ENCODE measurements around the gene HS6ST1. TPM values are rescaled to one million over a fixed set of nuclear protein-coding genes. Genes with fewer than 3 reads are reported as not detected.

Gene HS6ST1
- total RNA-seq, 1 donor from 2014 or later = 17.6 TPM

GRCh38 chr2:128282246-128282975, 36.3 kb downstream of the HS6ST1 start:
- H3K4me1 Mint-ChIP-seq (ENCODE audit: low read depth) = no peaks in the 10 kb centered on the region
- no peaks in the 10 kb centered on the region for H3K36me3 Mint-ChIP-seq (ENCODE audit: low read depth)
- H3K27me3 Mint-ChIP-seq (ENCODE audit: low read depth) = no peaks in the 10 kb centered on the region
- H3K4me3 Mint-ChIP-seq (ENCODE audit: low read depth) = no peak overlapping the region
- intact Hi-C loops (cut with micrococcal nuclease) = no loop called here
- DNase-seq (ENCODE audit: low spot score) = no peak
- H3K27ac Mint-ChIP-seq = no peak overlapping the region
- no peaks in the 10 kb centered on the region for H3K9me3 Mint-ChIP-seq

GRCh38 chr2:128281852-128282245, 36.8 kb downstream of the HS6ST1 start:
- H3K36me3 Mint-ChIP-seq (ENCODE audit: low read depth) = no peaks in the 10 kb centered on the region
- no peaks in the 10 kb centered on the region for H3K4me1 Mint-ChIP-seq (ENCODE audit: low read depth)
- no peaks in the 10 kb centered on the region for H3K27me3 Mint-ChIP-seq (ENCODE audit: low read depth)
- H3K4me3 Mint-ChIP-seq (ENCODE audit: low read depth) = no peak overlapping the region
- H3K9me3 Mint-ChIP-seq = no peaks in the 10 kb centered on the region
- H3K27ac Mint-ChIP-seq = no peak overlapping the region
- no peak for DNase-seq (ENCODE audit: low spot score)
- intact Hi-C loops (cut with micrococcal nuclease) = no loop called here

GRCh38 chr2:128280901-128281321, 37.8 kb downstream of the HS6ST1 start:
- Mint-ChIP-seq H3K27ac (no peak overlapping the region), H3K36me3 (ENCODE audit: low read depth) (peaks cover under 1% of the 10 kb centered on the region), H3K4me3 (ENCODE audit: low read depth) (no peak overlapping the region), H3K4me1 (ENCODE audit: low read depth) (no peaks in the 10 kb centered on the region), H3K27me3 (ENCODE audit: low read depth) (no peaks in the 10 kb centered on the region), H3K9me3 (no peaks in the 10 kb centered on the region)
- no peak for DNase-seq (ENCODE audit: low spot score)
- intact Hi-C loops (cut with micrococcal nuclease) = no loop called here

GRCh38 chr2:128280158-128280871, 38.4 kb downstream of the HS6ST1 start:
- intact Hi-C loops (cut with micrococcal nuclease) = no loop called here
- H3K4me3 Mint-ChIP-seq (ENCODE audit: low read depth) = no peak overlapping the region
- H3K36me3 Mint-ChIP-seq (ENCODE audit: low read depth) = peaks cover 6% of the 10 kb centered on the region
- H3K9me3 Mint-ChIP-seq = no peaks in the 10 kb centered on the region
- no peaks in the 10 kb centered on the region for H3K4me1 Mint-ChIP-seq (ENCODE audit: low read depth)
- H3K27me3 Mint-ChIP-seq (ENCODE audit: low read depth) = no peaks in the 10 kb centered on the region
- DNase-seq (ENCODE audit: low spot score) = no peak
- H3K27ac Mint-ChIP-seq = no peak overlapping the region

GRCh38 chr2:128279786-128280157, 38.9 kb downstream of the HS6ST1 start:
- Mint-ChIP-seq H3K27me3 (ENCODE audit: low read depth) (no peaks in the 10 kb centered on the region), H3K36me3 (ENCODE audit: low read depth) (peaks cover 12% of the 10 kb centered on the region), H3K4me3 (ENCODE audit: low read depth) (no peak overlapping the region), H3K4me1 (ENCODE audit: low read depth) (no peaks in the 10 kb centered on the region), H3K27ac (no peak overlapping the region), H3K9me3 (peaks cover 5% of the 10 kb centered on the region)
- intact Hi-C loops (cut with micrococcal nuclease) = no loop called here
- no peak for DNase-seq (ENCODE audit: low spot score)

- Mint-ChIP-seq H3K4me3 (ENCODE audit: low read depth) (no peak overlapping the region), H3K27me3 (ENCODE audit: low read depth) (no peaks in the 10 kb centered on the region), H3K27ac (no peak overlapping the region), H3K4me1 (ENCODE audit: low read depth) (no peaks in the 10 kb centered on the region), H3K9me3 (peaks cover 10% of the 10 kb centered on the region), H3K36me3 (ENCODE audit: low read depth) (peaks cover 19% of the 10 kb centered on the region)
- DNase-seq (ENCODE audit: low spot score) = no peak
- intact Hi-C loops (cut with micrococcal nuclease) = no loop called here
Measured at GRCh38 chr2:128279009-128279408, 39.7 kb downstream of the HS6ST1 start.

- DNase-seq (ENCODE audit: low spot score) = no peak
- H3K4me1 Mint-ChIP-seq (ENCODE audit: low read depth) = no peaks in the 10 kb centered on the region
Measured at GRCh38 chr2:128277961-128278681, 40.5 kb downstream of the HS6ST1 start.

GRCh38 chr2:128276878-128277675, 41.6 kb downstream of the HS6ST1 start:
- Mint-ChIP-seq H3K36me3 (ENCODE audit: low read depth) (peaks cover 22% of the 10 kb centered on the region), H3K27me3 (ENCODE audit: low read depth) (no peaks in the 10 kb centered on the region), H3K4me3 (ENCODE audit: low read depth) (no peak overlapping the region), H3K4me1 (ENCODE audit: low read depth) (no peaks in the 10 kb centered on the region), H3K27ac (no peak overlapping the region), H3K9me3 (peaks cover 13% of the 10 kb centered on the region)
- DNase-seq (ENCODE audit: low spot score) = no peak
- intact Hi-C loops (cut with micrococcal nuclease) = no loop called here

More at GRCh38 chr2:128277961-128278681, 40.5 kb downstream of the HS6ST1 start:
- Mint-ChIP-seq H3K9me3 (peaks cover 13% of the 10 kb centered on the region), H3K4me3 (ENCODE audit: low read depth) (no peak overlapping the region), H3K27me3 (ENCODE audit: low read depth) (no peaks in the 10 kb centered on the region), H3K27ac (no peak overlapping the region), H3K36me3 (ENCODE audit: low read depth) (peaks cover 22% of the 10 kb centered on the region)
- intact Hi-C loops (cut with micrococcal nuclease) = no loop called here

GRCh38 chr2:128275498-128276045, 43.1 kb downstream of the HS6ST1 start:
- Mint-ChIP-seq H3K27me3 (ENCODE audit: low read depth) (no peaks in the 10 kb centered on the region), H3K27ac (no peak overlapping the region), H3K4me1 (ENCODE audit: low read depth) (no peaks in the 10 kb centered on the region), H3K36me3 (ENCODE audit: low read depth) (peaks cover 22% of the 10 kb centered on the region), H3K4me3 (ENCODE audit: low read depth) (no peak overlapping the region), H3K9me3 (peaks cover 13% of the 10 kb centered on the region)
- intact Hi-C loops (cut with micrococcal nuclease) = no loop called here
- DNase-seq (ENCODE audit: low spot score) = no peak

GRCh38 chr2:128274218-128274617, 44.5 kb downstream of the HS6ST1 start:
- Mint-ChIP-seq H3K27ac (no peak overlapping the region), H3K4me1 (ENCODE audit: low read depth) (no peaks in the 10 kb centered on the region), H3K9me3 (peaks cover 13% of the 10 kb centered on the region), H3K36me3 (ENCODE audit: low read depth) (peaks cover 22% of the 10 kb centered on the region), H3K4me3 (ENCODE audit: low read depth) (no peak overlapping the region), H3K27me3 (ENCODE audit: low read depth) (no peaks in the 10 kb centered on the region)
- intact Hi-C loops (cut with micrococcal nuclease) = no loop called here
- DNase-seq (ENCODE audit: low spot score) = no peak

- Mint-ChIP-seq H3K27ac (no peak overlapping the region), H3K36me3 (ENCODE audit: low read depth) (peaks cover 22% of the 10 kb centered on the region), H3K27me3 (ENCODE audit: low read depth) (no peaks in the 10 kb centered on the region), H3K4me1 (ENCODE audit: low read depth) (no peaks in the 10 kb centered on the region), H3K4me3 (ENCODE audit: low read depth) (no peak overlapping the region), H3K9me3 (peaks cover 13% of the 10 kb centered on the region)
- intact Hi-C loops (cut with micrococcal nuclease) = no loop called here
- DNase-seq (ENCODE audit: low spot score) = no peak
Measured at GRCh38 chr2:128273469-128274081, 45.1 kb downstream of the HS6ST1 start.
